HepG2 (cell line): ENCODE measurements around the gene KIF17. TPM values are rescaled to one million over a fixed set of nuclear protein-coding genes. Genes with fewer than 3 reads are reported as not detected.

ENCODE experiments used
- CTCF ChIP-seq: sonication (generic); formaldehyde crosslinking; IDR thresholded peaks from 2 replicates; pipeline ENCODE4 v1.5.0; 2020; ENCODE audit warnings: mild to moderate bottlenecking, missing genetic modification reagents, moderate library complexity
- DNMT1 ChIP-seq: sonication (generic); formaldehyde crosslinking; IDR thresholded peaks from 2 replicates; pipeline ENCODE4 v1.5.1; 2020; ENCODE audit warnings: mild to moderate bottlenecking, missing genetic modification reagents
- HOXA3 ChIP-seq: sonication (generic); formaldehyde crosslinking; IDR thresholded peaks from 2 replicates; pipeline ENCODE4 v1.5.0; 2020; ENCODE audit warnings: missing genetic modification reagents
- ZBTB7A ChIP-seq: sonication (generic); formaldehyde crosslinking; IDR thresholded peaks from 2 replicates; pipeline ENCODE4 v1.8.0; 2022; ENCODE audit warnings: mild to moderate bottlenecking, missing genetic modification reagents
- ZFX ChIP-seq: sonication (generic); formaldehyde crosslinking; IDR thresholded peaks from 2 replicates; pipeline ENCODE4 v1.4.0; 2020; ENCODE audit warnings: mild to moderate bottlenecking, low read depth, missing genetic modification reagents, moderate library complexity
- ZIK1 ChIP-seq: sonication (generic); formaldehyde crosslinking; IDR thresholded peaks from 2 replicates; pipeline ENCODE4 v1.5.0; 2020; ENCODE audit warnings: mild to moderate bottlenecking, low read depth, missing genetic modification reagents, borderline replicate concordance
- ZNF432 ChIP-seq: sonication (generic); formaldehyde crosslinking; IDR thresholded peaks from 2 replicates; pipeline ENCODE4 v1.5.0; 2020; ENCODE audit warnings: missing genetic modification reagents, mild to moderate bottlenecking, borderline replicate concordance
- ZNF513 ChIP-seq: sonication (generic); formaldehyde crosslinking; conservative IDR thresholded peaks from 2 replicates; pipeline ENCODE4 v1.5.0; 2020; ENCODE audit warnings: missing genetic modification reagents
- ZNF800 ChIP-seq: sonication (generic); formaldehyde crosslinking; IDR thresholded peaks from 2 replicates; pipeline ENCODE4 v1.4.0; 2020; ENCODE audit warnings: missing genetic modification reagents
- ZSCAN22 ChIP-seq: sonication (generic); formaldehyde crosslinking; IDR thresholded peaks from 2 replicates; pipeline ENCODE4 v1.4.0; 2020; ENCODE audit warnings: mild to moderate bottlenecking, missing genetic modification reagents
- polyA plus RNA-seq, 8 experiments: library from polyadenylated mRNA; depleted of rRNA in 3 of 8; stranded (reverse) in 7 of 8; unstranded in 1 of 8; fragments of >200 nt; fragmentation: Illumina TruSeq in 4 of 8; extraction: Trizol in 4 of 8; gene quantifications; 2 replicates each; pipeline versions ENCODE4 v1.2.1 to v1.2.3, GENCODE V29; 2011 to 2016; ENCODE audit warnings: low read depth in 4 of 8, missing spikeins in 1 of 8, mixed read lengths in 1 of 8; ENCODE audit not compliant: insufficient read depth in 1 of 8
- total RNA-seq, 5 experiments: library from RNA; depleted of rRNA; stranded (reverse); fragments of >200 nt; fragmentation: Illumina TruSeq; extraction: Trizol; gene quantifications; 2 replicates each; pipeline ENCODE4 v1.2.3, GENCODE V29; 2016; ENCODE audit warnings: low read depth in 1 of 5
- TF ChIP-seq, protein P1 (sequence below): IDR thresholded peaks from 2 replicates; pipeline ENCODE4 v1.6.1; 2016; ENCODE audit warnings: missing biosample characterization, missing genetic modification reagents, low read depth
- TF ChIP-seq, protein P2 (sequence below): sonication (generic); formaldehyde crosslinking; IDR thresholded peaks from 2 replicates; pipeline ENCODE4 v1.4.0; 2020; ENCODE audit warnings: missing genetic modification reagents, borderline replicate concordance
- TF ChIP-seq, protein P3 (sequence below): sonication (generic); formaldehyde crosslinking; conservative IDR thresholded peaks from 2 replicates; pipeline ENCODE4 v1.4.0; 2020; ENCODE audit warnings: missing genetic modification reagents
- TF ChIP-seq, protein P4 (sequence below): sonication (generic); formaldehyde crosslinking; IDR thresholded peaks from 2 replicates; pipeline ENCODE4 v1.8.0; 2022; ENCODE audit warnings: mild to moderate bottlenecking, missing genetic modification reagents, moderate library complexity

KIF17 gene
- total and polyA plus RNA-seq, 2 of the 13 experiments (the other 11 are each of a cell fraction or from before 2014, with no cell fraction given): 0.24 to 0.44 TPM

- TF ChIP-seq, protein P1, sequence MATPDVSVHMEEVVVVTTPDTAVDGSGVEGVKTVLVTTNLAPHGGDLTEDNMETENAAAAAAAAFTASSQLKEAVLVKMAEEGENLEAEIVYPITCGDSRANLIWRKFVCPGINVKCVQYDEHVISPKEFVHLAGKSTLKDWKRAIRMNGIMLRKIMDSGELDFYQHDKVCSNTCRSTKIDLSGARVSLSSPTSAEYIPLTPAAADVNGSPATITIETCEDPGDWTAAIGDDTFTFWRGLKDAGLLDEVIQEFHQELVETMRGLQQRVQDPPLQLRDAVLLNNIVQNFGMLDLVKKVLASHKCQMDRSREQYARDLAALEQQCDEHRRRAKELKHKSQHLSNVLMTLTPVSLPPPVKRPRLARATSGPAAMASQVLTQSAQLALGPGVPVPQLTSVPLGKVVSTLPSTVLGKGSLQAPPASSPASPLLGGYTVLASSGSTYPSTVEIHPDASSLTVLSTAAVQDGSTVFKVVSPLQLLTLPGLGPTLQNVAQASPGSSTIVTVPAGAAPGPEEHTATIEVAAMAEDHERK (CRISPR knock-in tag): no peak
- TF ChIP-seq, protein P2, sequence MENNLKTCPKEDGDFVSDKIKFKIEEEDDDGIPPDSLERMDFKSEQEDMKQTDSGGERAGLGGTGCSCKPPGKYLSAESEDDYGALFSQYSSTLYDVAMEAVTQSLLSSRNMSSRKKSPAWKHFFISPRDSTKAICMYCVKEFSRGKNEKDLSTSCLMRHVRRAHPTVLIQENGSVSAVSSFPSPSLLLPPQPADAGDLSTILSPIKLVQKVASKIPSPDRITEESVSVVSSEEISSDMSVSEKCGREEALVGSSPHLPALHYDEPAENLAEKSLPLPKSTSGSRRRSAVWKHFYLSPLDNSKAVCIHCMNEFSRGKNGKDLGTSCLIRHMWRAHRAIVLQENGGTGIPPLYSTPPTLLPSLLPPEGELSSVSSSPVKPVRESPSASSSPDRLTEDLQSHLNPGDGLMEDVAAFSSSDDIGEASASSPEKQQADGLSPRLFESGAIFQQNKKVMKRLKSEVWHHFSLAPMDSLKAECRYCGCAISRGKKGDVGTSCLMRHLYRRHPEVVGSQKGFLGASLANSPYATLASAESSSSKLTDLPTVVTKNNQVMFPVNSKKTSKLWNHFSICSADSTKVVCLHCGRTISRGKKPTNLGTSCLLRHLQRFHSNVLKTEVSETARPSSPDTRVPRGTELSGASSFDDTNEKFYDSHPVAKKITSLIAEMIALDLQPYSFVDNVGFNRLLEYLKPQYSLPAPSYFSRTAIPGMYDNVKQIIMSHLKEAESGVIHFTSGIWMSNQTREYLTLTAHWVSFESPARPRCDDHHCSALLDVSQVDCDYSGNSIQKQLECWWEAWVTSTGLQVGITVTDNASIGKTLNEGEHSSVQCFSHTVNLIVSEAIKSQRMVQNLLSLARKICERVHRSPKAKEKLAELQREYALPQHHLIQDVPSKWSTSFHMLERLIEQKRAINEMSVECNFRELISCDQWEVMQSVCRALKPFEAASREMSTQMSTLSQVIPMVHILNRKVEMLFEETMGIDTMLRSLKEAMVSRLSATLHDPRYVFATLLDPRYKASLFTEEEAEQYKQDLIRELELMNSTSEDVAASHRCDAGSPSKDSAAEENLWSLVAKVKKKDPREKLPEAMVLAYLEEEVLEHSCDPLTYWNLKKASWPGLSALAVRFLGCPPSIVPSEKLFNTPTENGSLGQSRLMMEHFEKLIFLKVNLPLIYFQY (CRISPR knock-in tag): no peak; the same call in 1 of the 2 replicates
- TF ChIP-seq ZNF800 (no peak), HOXA3 (CRISPR knock-in tag) (peak; percentile 42; the same call in 1 of the 2 replicates), DNMT1 (CRISPR knock-in tag) (no peak), ZNF432 (CRISPR knock-in tag) (no peak), ZBTB7A (CRISPR knock-in tag) (no peak), ZNF513 (CRISPR knock-in tag) (no peak), ZSCAN22 (CRISPR knock-in tag) (no peak), ZFX (CRISPR knock-in tag) (peak; percentile 86), CTCF (CRISPR knock-in tag) (peak; percentile 94), ZIK1 (no peak)
- TF ChIP-seq, protein P3, sequence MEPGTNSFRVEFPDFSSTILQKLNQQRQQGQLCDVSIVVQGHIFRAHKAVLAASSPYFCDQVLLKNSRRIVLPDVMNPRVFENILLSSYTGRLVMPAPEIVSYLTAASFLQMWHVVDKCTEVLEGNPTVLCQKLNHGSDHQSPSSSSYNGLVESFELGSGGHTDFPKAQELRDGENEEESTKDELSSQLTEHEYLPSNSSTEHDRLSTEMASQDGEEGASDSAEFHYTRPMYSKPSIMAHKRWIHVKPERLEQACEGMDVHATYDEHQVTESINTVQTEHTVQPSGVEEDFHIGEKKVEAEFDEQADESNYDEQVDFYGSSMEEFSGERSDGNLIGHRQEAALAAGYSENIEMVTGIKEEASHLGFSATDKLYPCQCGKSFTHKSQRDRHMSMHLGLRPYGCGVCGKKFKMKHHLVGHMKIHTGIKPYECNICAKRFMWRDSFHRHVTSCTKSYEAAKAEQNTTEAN: no peak
- TF ChIP-seq, protein P4, sequence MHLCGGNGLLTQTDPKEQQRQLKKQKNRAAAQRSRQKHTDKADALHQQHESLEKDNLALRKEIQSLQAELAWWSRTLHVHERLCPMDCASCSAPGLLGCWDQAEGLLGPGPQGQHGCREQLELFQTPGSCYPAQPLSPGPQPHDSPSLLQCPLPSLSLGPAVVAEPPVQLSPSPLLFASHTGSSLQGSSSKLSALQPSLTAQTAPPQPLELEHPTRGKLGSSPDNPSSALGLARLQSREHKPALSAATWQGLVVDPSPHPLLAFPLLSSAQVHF: no peak
Observed at GRCh38 chr1:20633190-20634064, 84.4 kb downstream of the KIF17 start, which contains the start of gene PINK1 (continued).
